RWPE2 (cell line): Measurements from ENCODE around the gene NRL.

Experiments used
- ATAC-seq: fragments of 200-7000 bp; cut with Tn5 transposase; 3 replicates; pipeline ENCODE4 v1.9.1; 2021; ENCODE audit warnings: low read depth
- DNase-seq: peaks from one replicate; pipeline ENCODE4 v3.0.0-alpha.2; 2020; ENCODE audit warnings: low spot score
- H3K27ac ChIP-seq: fragments of 450-650 bp; 2 replicates; pipeline ENCODE4 v1.5.1; 2017; ENCODE audit warnings: mild to moderate bottlenecking; ENCODE audit not compliant: poor library complexity, severe bottlenecking
- H3K27me3 ChIP-seq: fragments of 250-450 bp; sonication (Bioruptor Pico); 2 replicates; pipeline ENCODE4 v1.5.1; 2021; ENCODE audit warnings: mild to moderate bottlenecking, moderate library complexity; ENCODE audit not compliant: insufficient read depth, poor library complexity, severe bottlenecking
- H3K36me3 ChIP-seq: fragments of 250-450 bp; sonication (Bioruptor Pico); 2 replicates; pipeline ENCODE4 v1.5.1; 2020; ENCODE audit warnings: low read depth, mild to moderate bottlenecking, moderate library complexity
- H3K4me1 ChIP-seq: fragments of 250-450 bp; sonication (Bioruptor Pico); 2 replicates; pipeline ENCODE4 v1.5.1; 2021; ENCODE audit warnings: mild to moderate bottlenecking, moderate library complexity; ENCODE audit not compliant: insufficient read depth, poor library complexity, severe bottlenecking
- H3K4me3 ChIP-seq: fragments of 250-450 bp; sonication (Bioruptor Pico); 2 replicates; pipeline ENCODE4 v1.5.1; 2021; ENCODE audit warnings: mild to moderate bottlenecking, moderate library complexity; ENCODE audit not compliant: severe bottlenecking
- H3K9me3 ChIP-seq: fragments of 250-450 bp; sonication (Bioruptor Pico); 2 replicates; pipeline ENCODE4 v1.5.1; 2021; ENCODE audit warnings: mild to moderate bottlenecking, moderate library complexity; ENCODE audit not compliant: severe bottlenecking
- TF ChIP-seq, protein P1 (sequence below): fragments of 450-650 bp; IDR thresholded peaks from one replicate; pipeline ENCODE4 v1.5.1; 2017; ENCODE audit warnings: mild to moderate bottlenecking, moderate library complexity; ENCODE audit not compliant: poor library complexity, severe bottlenecking

Gene NRL

DNA sequence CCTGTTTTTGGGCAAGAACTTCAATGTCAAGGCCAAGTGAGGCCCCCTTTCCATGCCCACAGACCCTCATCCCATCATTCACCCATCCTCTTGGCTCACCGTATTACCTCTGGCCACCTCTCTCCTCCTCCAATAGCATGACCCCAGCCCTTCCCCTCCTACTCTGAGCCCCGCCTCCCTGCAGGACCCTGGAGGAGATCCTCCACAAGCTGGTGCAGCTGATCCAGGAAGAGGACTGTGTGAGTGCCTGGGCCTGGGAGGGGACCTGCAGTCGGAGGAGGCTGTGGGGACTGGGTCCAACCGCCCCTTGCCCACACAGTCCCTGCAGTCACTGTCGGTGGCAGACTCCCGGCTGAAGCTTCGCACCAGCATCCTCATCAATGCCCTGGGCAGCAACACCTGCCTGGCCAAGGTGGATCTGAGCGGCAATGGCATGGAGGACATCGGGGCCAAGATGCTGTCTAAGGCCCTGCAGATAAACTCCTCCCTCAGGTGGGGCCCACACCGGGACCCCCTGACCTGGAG is 55.7 kb downstream of the NRL start:
- DNase-seq: peak; percentile 56
- no peak overlapping the region for H3K4me3 ChIP-seq
- no peak overlapping the region for H3K27ac ChIP-seq
- TF ChIP-seq, protein P1, sequence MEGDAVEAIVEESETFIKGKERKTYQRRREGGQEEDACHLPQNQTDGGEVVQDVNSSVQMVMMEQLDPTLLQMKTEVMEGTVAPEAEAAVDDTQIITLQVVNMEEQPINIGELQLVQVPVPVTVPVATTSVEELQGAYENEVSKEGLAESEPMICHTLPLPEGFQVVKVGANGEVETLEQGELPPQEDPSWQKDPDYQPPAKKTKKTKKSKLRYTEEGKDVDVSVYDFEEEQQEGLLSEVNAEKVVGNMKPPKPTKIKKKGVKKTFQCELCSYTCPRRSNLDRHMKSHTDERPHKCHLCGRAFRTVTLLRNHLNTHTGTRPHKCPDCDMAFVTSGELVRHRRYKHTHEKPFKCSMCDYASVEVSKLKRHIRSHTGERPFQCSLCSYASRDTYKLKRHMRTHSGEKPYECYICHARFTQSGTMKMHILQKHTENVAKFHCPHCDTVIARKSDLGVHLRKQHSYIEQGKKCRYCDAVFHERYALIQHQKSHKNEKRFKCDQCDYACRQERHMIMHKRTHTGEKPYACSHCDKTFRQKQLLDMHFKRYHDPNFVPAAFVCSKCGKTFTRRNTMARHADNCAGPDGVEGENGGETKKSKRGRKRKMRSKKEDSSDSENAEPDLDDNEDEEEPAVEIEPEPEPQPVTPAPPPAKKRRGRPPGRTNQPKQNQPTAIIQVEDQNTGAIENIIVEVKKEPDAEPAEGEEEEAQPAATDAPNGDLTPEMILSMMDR: no peak
- no peaks in the 10 kb centered on the region for H3K4me1 ChIP-seq
- no peaks in the 10 kb centered on the region for H3K36me3 ChIP-seq
- no peak for ATAC-seq
- no peaks in the 10 kb centered on the region for H3K27me3 ChIP-seq
- no peaks in the 10 kb centered on the region for H3K9me3 ChIP-seq

DNA sequence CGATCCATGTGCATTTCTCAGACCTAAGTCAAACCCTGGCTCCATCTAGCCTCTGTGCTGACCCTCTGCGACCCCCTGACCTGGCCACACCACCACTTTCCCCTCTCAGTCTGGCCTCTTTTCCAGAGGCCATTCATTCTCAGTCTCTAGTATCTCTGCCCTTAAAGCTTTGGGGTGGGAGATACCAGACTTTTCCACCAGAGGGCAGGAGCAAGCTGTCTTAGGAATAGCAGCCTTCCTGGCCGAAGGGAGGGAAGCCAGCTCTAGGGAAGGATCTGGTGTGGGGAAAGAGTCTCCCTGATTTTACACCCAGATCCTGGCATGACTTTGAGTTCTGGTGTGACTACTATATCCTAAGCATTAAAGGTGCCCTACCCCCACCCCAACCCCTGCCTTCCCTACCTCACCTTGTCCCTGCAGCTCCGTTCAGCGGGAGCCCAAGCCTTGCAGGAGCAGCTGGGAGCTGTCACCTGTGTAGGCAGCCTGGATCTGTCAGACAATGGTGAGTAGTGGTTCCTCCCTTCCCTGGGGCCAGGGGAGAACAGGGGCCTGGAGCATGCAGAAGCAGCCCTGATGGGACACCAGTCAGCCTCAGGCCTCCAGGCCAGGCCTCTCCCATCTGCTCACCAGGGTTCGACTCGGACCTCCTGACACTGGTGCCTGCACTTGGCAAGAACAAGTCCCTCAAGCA is 56.3 kb downstream of the NRL start:
- H3K27me3 ChIP-seq: no peaks in the 10 kb centered on the region
- ATAC-seq (peak; percentile 85), DNase-seq (peak; percentile 68)
- H3K27ac ChIP-seq: no peak overlapping the region
- no peaks in the 10 kb centered on the region for H3K4me1 ChIP-seq
- H3K4me3 ChIP-seq: no peak overlapping the region
- H3K9me3 ChIP-seq: no peaks in the 10 kb centered on the region
- no peaks in the 10 kb centered on the region for H3K36me3 ChIP-seq
- TF ChIP-seq, protein P1: peak; percentile 86

DNA sequence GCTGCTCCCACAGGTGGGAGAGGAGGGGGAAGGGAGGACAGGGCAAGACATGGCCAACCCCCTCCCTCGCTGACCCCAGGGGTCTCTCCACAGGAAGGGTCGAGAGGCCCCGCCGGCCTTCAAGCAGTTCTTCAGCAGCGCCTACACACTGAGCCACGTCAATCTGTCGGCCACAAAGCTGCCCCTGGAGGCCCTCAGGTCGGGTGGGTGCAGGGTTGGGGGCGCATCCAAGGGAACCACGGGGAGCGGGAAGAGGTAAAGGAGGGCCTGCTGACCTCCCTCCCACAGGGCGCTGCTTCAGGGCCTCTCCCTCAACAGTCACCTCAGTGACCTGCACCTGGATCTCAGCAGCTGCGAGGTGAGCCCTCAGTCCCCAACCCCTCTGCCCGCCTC is 56.9 kb downstream of the NRL start:
- Histone ChIP-seq H3K27ac (no peak overlapping the region), H3K4me1 (no peaks in the 10 kb centered on the region), H3K27me3 (no peaks in the 10 kb centered on the region), H3K9me3 (no peaks in the 10 kb centered on the region), H3K4me3 (no peak overlapping the region), H3K36me3 (no peaks in the 10 kb centered on the region)
- TF ChIP-seq, protein P1: no peak
- 0 out of 3 replicates have a peak, but pooled peaks have one; percentile 2 for ATAC-seq
- DNase-seq: peak; percentile 60

DNA sequence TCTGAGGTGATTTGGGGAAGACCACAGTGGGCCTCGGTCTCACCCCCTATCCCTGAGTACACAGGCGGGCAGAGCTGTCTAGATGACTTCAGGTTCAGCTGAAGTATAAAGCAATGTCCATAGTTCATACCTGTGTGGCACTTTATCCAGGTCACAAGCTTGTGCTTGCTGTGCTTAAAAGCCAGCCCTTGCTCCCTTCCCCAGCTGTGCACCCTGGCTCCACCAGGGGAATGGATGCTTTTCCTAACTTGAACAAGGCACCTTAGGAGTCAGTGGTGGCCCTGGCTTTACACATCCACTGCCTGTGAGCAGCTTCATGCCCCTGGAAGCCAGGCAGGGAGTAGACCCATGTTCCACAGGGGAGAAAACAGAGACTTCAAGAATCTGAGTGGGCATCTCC is 57.5 kb downstream of the NRL start:
- no peak for ATAC-seq
- TF ChIP-seq, protein P1: no peak
- Histone ChIP-seq H3K27ac (no peak overlapping the region), H3K27me3 (peaks cover 3% of the 10 kb centered on the region), H3K4me1 (no peaks in the 10 kb centered on the region), H3K36me3 (no peaks in the 10 kb centered on the region), H3K4me3 (no peak overlapping the region), H3K9me3 (no peaks in the 10 kb centered on the region)
- DNase-seq: no peak

DNA sequence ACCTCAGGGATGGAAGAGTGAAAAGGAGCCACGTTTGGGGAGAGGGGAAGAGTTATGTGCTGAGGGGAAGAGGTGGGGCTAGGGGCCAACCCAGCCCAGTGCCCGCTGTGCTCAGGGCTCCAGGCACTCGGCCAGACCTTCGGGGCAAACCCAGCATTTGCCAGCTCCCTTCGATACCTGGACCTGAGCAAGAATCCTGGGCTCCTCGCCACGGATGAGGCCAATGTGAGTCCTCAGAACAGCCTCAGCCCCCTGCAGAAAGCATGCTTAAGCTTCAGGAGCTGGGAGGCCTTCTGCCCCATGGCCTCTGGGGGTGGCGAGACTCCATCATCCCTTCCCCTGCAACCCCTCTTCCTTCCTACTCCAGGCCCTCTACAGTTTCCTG is 58.0 kb downstream of the NRL start:
- H3K27me3 ChIP-seq: peaks cover 3% of the 10 kb centered on the region
- ATAC-seq (no peak), DNase-seq (peak; percentile 63)
- no peak overlapping the region for H3K27ac ChIP-seq
- TF ChIP-seq, protein P1: no peak
- H3K36me3 ChIP-seq: no peaks in the 10 kb centered on the region
- no peak overlapping the region for H3K4me3 ChIP-seq
- H3K4me1 ChIP-seq: no peaks in the 10 kb centered on the region
- H3K9me3 ChIP-seq: no peaks in the 10 kb centered on the region
